H1 (cell line): ENCODE results near the gene ARL2BP. TPM values are rescaled to one million over a fixed set of nuclear protein-coding genes. Genes with fewer than 3 reads are reported as not detected.

Experiments
- CTBP2 ChIP-seq: IDR thresholded peaks from 2 replicates; pipeline ENCODE4 v1.7.0; 2011; ENCODE audit warnings: borderline replicate concordance, mild to moderate bottlenecking, moderate library complexity, mixed read lengths, low read length; ENCODE audit not compliant: insufficient read depth, insufficient read length
- POLR2A ChIP-seq, 2 experiments: IDR thresholded peaks; 1 replicate in 1 of 2; 2 replicates in 1 of 2; pipeline ENCODE4 v1.6.1; 2011; ENCODE audit warnings: low read depth in 2 of 2, low read length in 2 of 2, mild to moderate bottlenecking in 2 of 2; ENCODE audit errors: control extremely low read depth in 1 of 2
- polyA plus RNA-seq, 7 experiments: library from polyadenylated mRNA; depleted of rRNA in 3 of 7; stranded (reverse) in 5 of 7; unstranded in 2 of 7; fragments of >200 nt in 5 of 7; fragments of 200-250 nt in 2 of 7; gene quantifications; 1 replicate in 5 of 7; 2 replicates in 1 of 7; 4 replicates in 1 of 7; pipeline versions ENCODE4 v1.2.1 to v1.2.3, GENCODE V29; 2011 to 2013; ENCODE audit warnings: missing spikeins in 2 of 7, mixed read lengths in 2 of 7
- total RNA-seq: library from RNA; stranded (reverse); fragmentation: NEBNext Ultra II Directional; extraction: Animal tissue kit (Norgen Biotek cat#: 25700); gene quantifications from 2 replicates; pipeline ENCODE4 v1.2.1, GENCODE V29; 2021

Gene ARL2BP
- total and polyA plus RNA-seq, 2 of the 8 experiments (the other 6 are each of a cell fraction or from before 2014, with no cell fraction given), result 13.6 to 18.3 TPM

- TF ChIP-seq CTBP2 (no peak), POLR2A (IDR thresholded peaks at IDR 0.05; ENCODE audit: control extremely low read depth in 1 of 2, low read depth in 2 of 2, low read length in 2 of 2) (no peak)
- TF ChIP-seq, all 59 proteins: peak for 0
Measured at GRCh38 chr16:57276596-57276995, 31.5 kb downstream of the ARL2BP start (continued).
